Colonic mucosa (tissue), 4 donors: ENCODE measurements around the gene FAHD2A. TPM values are rescaled to one million over a fixed set of nuclear protein-coding genes. Genes with fewer than 3 reads are reported as not detected.

Experiments
- DNase-seq: peaks from one replicate; pipeline ENCODE4 v3.0.0-alpha.2; 2020
- H3K27ac ChIP-seq: fragments of 200-600 bp; one replicate; pipeline ENCODE4 v1.8.0; 2021
- H3K27me3 ChIP-seq: fragments of 200-600 bp; one replicate; pipeline ENCODE4 v1.8.0; 2021
- H3K36me3 ChIP-seq: fragments of 200-600 bp; one replicate; pipeline ENCODE4 v1.8.0; 2021
- H3K4me1 ChIP-seq: fragments of 200-600 bp; one replicate; pipeline ENCODE4 v1.8.0; 2021; ENCODE audit warnings: mild to moderate bottlenecking
- H3K4me3 ChIP-seq: fragments of 200-600 bp; one replicate; pipeline ENCODE4 v1.8.0; 2021
- H3K9ac ChIP-seq, 2 donors: one replicate each; pipeline ENCODE4 v1.7.0; 2013; ENCODE audit warnings: control low read depth in 2 of 2, low read depth in 2 of 2, low read length in 2 of 2
- H3K9me3 ChIP-seq: fragments of 200-600 bp; one replicate; pipeline ENCODE4 v1.8.0; 2021
- intact Hi-C: fragments of 100-400 bp; cut with DNase I; formaldehyde crosslinking; loops from one replicate; pipeline ENCODE4 v1.14.1; 2022
- total RNA-seq, 2 donors: library from RNA; stranded (reverse); fragmentation: NEBNext Ultra II Directional in 1 of 2; extraction: Animal tissue kit (Norgen Biotek cat#: 25700) in 1 of 2; gene quantifications; one replicate each; pipeline ENCODE4 v1.2.1, GENCODE V29; 2021
- TF ChIP-seq, protein P1 (sequence below): fragments of 200-600 bp; IDR thresholded peaks from one replicate; pipeline ENCODE4 v1.8.0; 2022; ENCODE audit warnings: antibody characterized with exemption, mild to moderate bottlenecking
- donor health status: healthy.
- donor health status: DM: no; HTN: no; CAD: no.
- donor health status: DM: no; HTN: no; CAD: no.

FAHD2A gene
- total RNA-seq, 2 donors from 2014 or later = 21.0 to 28.9 TPM

DNA sequence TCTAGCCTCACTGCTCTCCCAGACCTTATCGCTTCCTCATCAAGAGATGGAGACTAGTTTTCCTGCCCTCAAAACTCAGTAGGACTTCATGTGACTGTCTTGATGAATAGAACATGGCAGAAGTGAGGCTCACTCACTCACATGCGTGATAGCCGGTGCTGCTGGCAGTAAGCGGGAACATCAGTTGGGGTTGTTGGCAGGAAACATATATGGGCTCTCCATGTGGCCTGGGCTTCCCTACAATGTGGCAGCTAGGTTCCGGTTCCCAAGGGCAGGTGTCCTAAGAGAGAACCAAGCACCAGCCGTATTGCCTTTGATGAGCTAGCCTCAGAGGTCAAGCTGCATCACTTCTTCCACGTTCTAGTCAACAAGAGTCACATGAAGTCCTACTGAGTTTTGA is 15.2 kb upstream of the FAHD2A start:
- peak; percentile 14 for DNase-seq
- TF ChIP-seq, protein P1, sequence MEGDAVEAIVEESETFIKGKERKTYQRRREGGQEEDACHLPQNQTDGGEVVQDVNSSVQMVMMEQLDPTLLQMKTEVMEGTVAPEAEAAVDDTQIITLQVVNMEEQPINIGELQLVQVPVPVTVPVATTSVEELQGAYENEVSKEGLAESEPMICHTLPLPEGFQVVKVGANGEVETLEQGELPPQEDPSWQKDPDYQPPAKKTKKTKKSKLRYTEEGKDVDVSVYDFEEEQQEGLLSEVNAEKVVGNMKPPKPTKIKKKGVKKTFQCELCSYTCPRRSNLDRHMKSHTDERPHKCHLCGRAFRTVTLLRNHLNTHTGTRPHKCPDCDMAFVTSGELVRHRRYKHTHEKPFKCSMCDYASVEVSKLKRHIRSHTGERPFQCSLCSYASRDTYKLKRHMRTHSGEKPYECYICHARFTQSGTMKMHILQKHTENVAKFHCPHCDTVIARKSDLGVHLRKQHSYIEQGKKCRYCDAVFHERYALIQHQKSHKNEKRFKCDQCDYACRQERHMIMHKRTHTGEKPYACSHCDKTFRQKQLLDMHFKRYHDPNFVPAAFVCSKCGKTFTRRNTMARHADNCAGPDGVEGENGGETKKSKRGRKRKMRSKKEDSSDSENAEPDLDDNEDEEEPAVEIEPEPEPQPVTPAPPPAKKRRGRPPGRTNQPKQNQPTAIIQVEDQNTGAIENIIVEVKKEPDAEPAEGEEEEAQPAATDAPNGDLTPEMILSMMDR = no peak
- Histone ChIP-seq H3K4me3 (no peak overlapping the region), H3K4me1 (peaks cover 6% of the 10 kb centered on the region), H3K36me3 (no peaks in the 10 kb centered on the region), H3K9me3 (no peaks in the 10 kb centered on the region), H3K27me3 (no peaks in the 10 kb centered on the region), H3K9ac (no peak overlapping the region), H3K27ac (no peak overlapping the region)
- intact Hi-C loops = no loop called here

DNA sequence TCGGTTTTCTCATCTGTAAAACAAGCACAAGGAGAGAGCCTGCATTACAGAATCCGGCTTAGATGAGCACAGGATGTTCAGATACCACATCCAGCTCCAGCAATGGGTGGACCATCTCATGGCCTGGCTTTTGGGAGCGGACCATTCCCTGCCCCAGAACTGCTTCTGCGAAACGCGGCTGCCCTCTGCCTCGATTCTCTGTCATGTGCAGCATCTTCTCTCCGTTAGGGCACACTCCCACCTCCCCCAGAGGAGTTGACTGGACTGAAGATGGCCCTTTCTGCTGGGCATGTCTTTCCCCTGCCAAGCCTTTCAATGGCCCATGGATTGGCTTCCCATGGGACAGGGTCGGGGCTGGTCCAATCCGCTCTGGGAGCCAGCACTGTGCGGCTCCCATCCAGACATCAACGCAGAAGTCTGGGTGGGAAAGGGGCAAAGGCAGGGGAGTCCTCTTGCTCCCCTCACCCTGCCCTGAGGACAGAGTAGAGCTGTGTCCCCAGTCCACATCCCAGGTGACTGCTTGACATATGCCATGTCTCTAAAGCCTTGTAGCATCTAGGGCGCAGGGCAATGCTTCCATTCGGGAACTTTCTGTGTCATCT is 14.3 kb upstream of the FAHD2A start:
- H3K4me1 ChIP-seq = peaks cover 6% of the 10 kb centered on the region
- H3K36me3 ChIP-seq = no peaks in the 10 kb centered on the region
- intact Hi-C loops = no loop called here
- H3K27ac ChIP-seq = no peak overlapping the region
- TF ChIP-seq, protein P1 = no peak
- DNase-seq = peak; percentile 15
- no peak overlapping the region for H3K9ac ChIP-seq
- H3K4me3 ChIP-seq = no peak overlapping the region
- no peaks in the 10 kb centered on the region for H3K27me3 ChIP-seq
- H3K9me3 ChIP-seq = no peaks in the 10 kb centered on the region

DNA sequence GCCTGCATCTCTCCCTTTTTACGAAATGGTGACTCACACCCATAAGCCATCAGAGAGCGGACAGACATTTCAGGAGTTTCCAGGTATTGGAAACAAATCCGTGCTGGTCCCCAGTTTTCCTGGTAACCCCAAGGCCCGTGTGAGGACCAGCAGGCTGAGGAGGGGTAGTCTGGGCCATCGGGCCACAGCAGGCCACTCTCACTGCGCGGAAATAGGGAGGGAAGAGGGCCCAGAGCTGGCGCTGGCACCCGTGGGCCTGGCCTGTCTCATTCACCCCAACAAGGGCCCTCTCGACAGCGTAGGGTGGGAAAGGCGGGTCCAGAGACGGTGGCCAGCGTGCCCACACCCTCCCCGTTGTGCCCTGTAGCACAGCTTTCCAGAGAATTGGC is 13.7 kb upstream of the FAHD2A start:
- TF ChIP-seq, protein P1 = no peak
- no peak for DNase-seq
- H3K4me3 ChIP-seq = no peak overlapping the region
- no peak overlapping the region for H3K9ac ChIP-seq
- H3K27ac ChIP-seq = no peak overlapping the region
- no peaks in the 10 kb centered on the region for H3K9me3 ChIP-seq
- H3K27me3 ChIP-seq = no peaks in the 10 kb centered on the region
- H3K4me1 ChIP-seq = peaks cover 6% of the 10 kb centered on the region
- H3K36me3 ChIP-seq = no peaks in the 10 kb centered on the region
- intact Hi-C loops = no loop called here

DNA sequence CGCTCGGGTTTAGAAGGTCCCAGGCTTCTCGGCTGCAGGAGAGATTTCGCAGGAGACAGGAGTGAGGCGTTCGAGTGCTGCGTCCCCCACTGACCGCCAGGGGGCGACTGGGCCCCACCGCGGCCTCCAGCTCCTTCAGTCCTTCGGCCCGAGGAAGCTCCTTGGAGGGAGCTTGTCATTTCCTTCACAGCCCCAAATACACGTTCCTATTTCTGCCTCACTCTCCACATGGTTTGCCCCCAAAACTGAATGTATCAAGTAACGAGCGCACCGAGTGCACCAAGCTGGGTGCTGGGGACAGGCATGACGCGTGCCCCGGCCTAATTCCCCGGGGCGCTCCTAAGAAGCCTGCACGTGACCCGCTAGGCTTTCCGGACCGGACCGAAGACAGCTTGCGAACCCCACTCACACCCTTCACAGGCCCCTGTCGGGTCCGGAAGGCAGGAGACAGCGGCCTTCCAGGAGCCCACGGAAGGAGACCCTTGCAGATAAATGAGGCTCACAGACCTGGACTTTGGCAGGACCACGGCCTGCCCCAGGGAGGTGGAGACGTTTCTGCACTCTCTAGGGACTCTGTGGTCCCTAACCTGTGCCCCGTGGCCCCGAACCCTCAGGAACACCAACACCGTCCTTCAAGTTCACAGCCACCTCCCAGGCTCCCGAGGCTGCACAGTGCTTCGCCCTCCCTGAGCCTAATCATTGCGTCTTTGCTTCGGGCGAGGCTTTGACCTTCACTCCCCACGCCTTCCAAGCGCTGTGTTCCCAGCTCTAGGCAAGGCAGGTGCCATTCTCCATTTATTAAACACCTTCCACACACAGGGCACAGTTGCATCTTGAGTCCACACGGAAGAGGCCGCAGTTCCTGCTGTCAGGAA is 13.0 kb upstream of the FAHD2A start:
- H3K36me3 ChIP-seq = no peaks in the 10 kb centered on the region
- no peak overlapping the region for H3K4me3 ChIP-seq
- no peak overlapping the region for H3K9ac ChIP-seq
- peak overlapping the region; percentile 12 for H3K27ac ChIP-seq
- H3K27me3 ChIP-seq = no peaks in the 10 kb centered on the region
- peaks cover 6% of the 10 kb centered on the region for H3K4me1 ChIP-seq
- DNase-seq = peak; percentile 53
- intact Hi-C loops = no loop called here
- TF ChIP-seq, protein P1 = peak; percentile 77
- no peaks in the 10 kb centered on the region for H3K9me3 ChIP-seq

DNA sequence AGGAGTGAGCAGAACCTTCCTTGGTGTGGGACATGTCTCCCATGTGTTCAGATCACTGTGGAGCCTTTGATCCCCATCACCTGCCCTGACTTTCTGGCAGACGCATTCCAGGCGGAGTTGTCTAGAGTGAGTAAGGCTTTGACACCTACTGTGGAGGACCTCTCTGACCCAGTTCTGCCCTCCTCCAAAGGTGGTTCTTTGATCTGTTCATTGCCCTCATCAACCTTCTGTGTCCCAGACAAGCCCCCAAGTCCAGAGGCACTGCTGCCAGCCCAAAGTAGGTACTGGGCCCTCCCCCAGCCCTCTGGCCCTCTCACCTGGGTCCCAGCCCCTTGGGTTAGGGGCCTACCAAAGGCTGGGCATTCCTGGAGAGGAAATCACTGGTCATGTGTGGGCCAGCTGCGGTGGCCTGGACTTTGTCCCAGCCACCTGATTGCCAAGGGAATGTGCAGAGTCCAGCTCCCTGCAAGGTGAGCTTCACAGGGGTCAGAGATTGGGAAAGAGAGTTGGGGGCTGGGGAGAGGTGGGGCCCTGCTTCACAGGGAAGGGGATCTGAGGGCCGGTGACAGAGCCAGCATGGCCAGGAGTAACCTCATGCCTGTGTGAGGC is 12.1 kb upstream of the FAHD2A start:
- H3K27me3 ChIP-seq = no peaks in the 10 kb centered on the region
- intact Hi-C loops = no loop called here
- no peak for DNase-seq
- H3K27ac ChIP-seq = peak overlapping the region; percentile 12
- no peaks in the 10 kb centered on the region for H3K36me3 ChIP-seq
- no peak overlapping the region for H3K4me3 ChIP-seq
- H3K9ac ChIP-seq = peak overlapping the region in 1 of 2 donors; percentile 14
- TF ChIP-seq, protein P1 = no peak
- no peaks in the 10 kb centered on the region for H3K9me3 ChIP-seq
- peaks cover 6% of the 10 kb centered on the region for H3K4me1 ChIP-seq
